Measurements from ENCODE around the gene DZIP1.

DZIP1 gene

GRCh38 chr13:95603887-95604555 is 40.5 kb downstream of the DZIP1 start:
- Histone ChIP-seq H3K27ac (ENCODE audit: low read depth, low read length, severe bottlenecking) (no peak overlapping the region), H3K4me1 (ENCODE audit: control insufficient read depth, insufficient read depth, low read length, poor library complexity, severe bottlenecking) (no peaks in the 10 kb centered on the region), H3K9me3 (ENCODE audit: control insufficient read depth, low read length) (no peaks in the 10 kb centered on the region), H3K4me3 (ENCODE audit: extremely low read depth, insufficient read depth, low read length, poor library complexity, severe bottlenecking) (no peak overlapping the region), H3K36me3 (ENCODE audit: control insufficient read depth, insufficient read depth, low read length) (peaks cover 77% of the 10 kb centered on the region)
- 94 to 97% methylated on average over 8 to 12 of the region's 12 CpGs for WGBS, 2 experiments (ENCODE audit: insufficient coverage in 2 of 2)

GRCh38 chr13:95601906-95602305 is 42.6 kb downstream of the DZIP1 start:
- Histone ChIP-seq H3K36me3 (ENCODE audit: control insufficient read depth, insufficient read depth, low read length) (peaks cover 72% of the 10 kb centered on the region), H3K4me3 (ENCODE audit: extremely low read depth, insufficient read depth, low read length, poor library complexity, severe bottlenecking) (no peak overlapping the region), H3K9me3 (ENCODE audit: control insufficient read depth, low read length) (no peaks in the 10 kb centered on the region), H3K4me1 (ENCODE audit: control insufficient read depth, insufficient read depth, low read length, poor library complexity, severe bottlenecking) (no peaks in the 10 kb centered on the region), H3K27ac (ENCODE audit: low read depth, low read length, severe bottlenecking) (no peak overlapping the region)
- 91 to 97% methylated on average over 6 of the region's 6 CpGs for WGBS, 2 experiments (ENCODE audit: insufficient coverage in 2 of 2)

- 78 to 85% methylated on average over 1 to 2 of the region's 2 CpGs for WGBS, 2 experiments (ENCODE audit: insufficient coverage in 2 of 2)
- Histone ChIP-seq H3K4me3 (ENCODE audit: extremely low read depth, insufficient read depth, low read length, poor library complexity, severe bottlenecking) (no peak overlapping the region), H3K36me3 (ENCODE audit: control insufficient read depth, insufficient read depth, low read length) (peaks cover 70% of the 10 kb centered on the region), H3K9me3 (ENCODE audit: control insufficient read depth, low read length) (no peaks in the 10 kb centered on the region), H3K4me1 (ENCODE audit: control insufficient read depth, insufficient read depth, low read length, poor library complexity, severe bottlenecking) (no peaks in the 10 kb centered on the region), H3K27ac (ENCODE audit: low read depth, low read length, severe bottlenecking) (no peak overlapping the region)
These were observed 43.3 kb downstream of the DZIP1 start for GRCh38 chr13:95601216-95601615.

- Histone ChIP-seq H3K4me3 (ENCODE audit: extremely low read depth, insufficient read depth, low read length, poor library complexity, severe bottlenecking) (no peak overlapping the region), H3K9me3 (ENCODE audit: control insufficient read depth, low read length) (no peaks in the 10 kb centered on the region), H3K27ac (ENCODE audit: low read depth, low read length, severe bottlenecking) (no peak overlapping the region), H3K4me1 (ENCODE audit: control insufficient read depth, insufficient read depth, low read length, poor library complexity, severe bottlenecking) (no peaks in the 10 kb centered on the region), H3K36me3 (ENCODE audit: control insufficient read depth, insufficient read depth, low read length) (peaks cover 41% of the 10 kb centered on the region)
- WGBS, 2 experiments (ENCODE audit: insufficient coverage in 2 of 2): 80 to 100% methylated on average over 1 of the region's 1 CpG
These were observed 47.8 kb downstream of the DZIP1 start for GRCh38 chr13:95596701-95597100.

- peaks cover 48% of the 10 kb centered on the region for H3K36me3 ChIP-seq (ENCODE audit: control insufficient read depth, insufficient read depth, low read length)
- H3K9me3 ChIP-seq (ENCODE audit: control insufficient read depth, low read length): no peaks in the 10 kb centered on the region
- no CpG with 5 or more reads among the region's 1 CpG for WGBS, 2 experiments (ENCODE audit: insufficient coverage in 2 of 2)
- no peak overlapping the region for H3K4me3 ChIP-seq (ENCODE audit: extremely low read depth, insufficient read depth, low read length, poor library complexity, severe bottlenecking)
- H3K27ac ChIP-seq (ENCODE audit: low read depth, low read length, severe bottlenecking): no peak overlapping the region
- no peaks in the 10 kb centered on the region for H3K4me1 ChIP-seq (ENCODE audit: control insufficient read depth, insufficient read depth, low read length, poor library complexity, severe bottlenecking)
These were observed 51.0 kb downstream of the DZIP1 start for GRCh38 chr13:95593462-95593861.

- Histone ChIP-seq H3K4me3 (ENCODE audit: extremely low read depth, insufficient read depth, low read length, poor library complexity, severe bottlenecking) (no peak overlapping the region), H3K9me3 (ENCODE audit: control insufficient read depth, low read length) (no peaks in the 10 kb centered on the region), H3K4me1 (ENCODE audit: control insufficient read depth, insufficient read depth, low read length, poor library complexity, severe bottlenecking) (no peaks in the 10 kb centered on the region), H3K27ac (ENCODE audit: low read depth, low read length, severe bottlenecking) (no peak overlapping the region), H3K36me3 (ENCODE audit: control insufficient read depth, insufficient read depth, low read length) (peaks cover 76% of the 10 kb centered on the region)
- no CpG with 5 or more reads among the region's 2 CpGs for WGBS, 2 experiments (ENCODE audit: insufficient coverage in 2 of 2)
These were observed 55.8 kb downstream of the DZIP1 start for GRCh38 chr13:95588721-95589120.

GRCh38 chr13:95588134-95588533 is 56.4 kb downstream of the DZIP1 start:
- no peak overlapping the region for H3K4me3 ChIP-seq (ENCODE audit: extremely low read depth, insufficient read depth, low read length, poor library complexity, severe bottlenecking)
- peaks cover 81% of the 10 kb centered on the region for H3K36me3 ChIP-seq (ENCODE audit: control insufficient read depth, insufficient read depth, low read length)
- H3K4me1 ChIP-seq (ENCODE audit: control insufficient read depth, insufficient read depth, low read length, poor library complexity, severe bottlenecking): no peaks in the 10 kb centered on the region
- no peaks in the 10 kb centered on the region for H3K9me3 ChIP-seq (ENCODE audit: control insufficient read depth, low read length)
- WGBS, 2 experiments (ENCODE audit: insufficient coverage in 2 of 2): no CpG with 5 or more reads among the region's 3 CpGs
- H3K27ac ChIP-seq (ENCODE audit: low read depth, low read length, severe bottlenecking): no peak overlapping the region

GRCh38 chr13:95585867-95586266 is 58.6 kb downstream of the DZIP1 start:
- Histone ChIP-seq H3K27ac (ENCODE audit: low read depth, low read length, severe bottlenecking) (no peak overlapping the region), H3K36me3 (ENCODE audit: control insufficient read depth, insufficient read depth, low read length) (peaks cover 91% of the 10 kb centered on the region), H3K4me3 (ENCODE audit: extremely low read depth, insufficient read depth, low read length, poor library complexity, severe bottlenecking) (no peak overlapping the region), H3K9me3 (ENCODE audit: control insufficient read depth, low read length) (no peaks in the 10 kb centered on the region), H3K4me1 (ENCODE audit: control insufficient read depth, insufficient read depth, low read length, poor library complexity, severe bottlenecking) (no peaks in the 10 kb centered on the region)
- 100% methylated on average over 1 of the region's 4 CpGs; no CpG with 5 or more reads in 1 of the 2 experiments for WGBS, 2 experiments (ENCODE audit: insufficient coverage in 2 of 2)

GRCh38 chr13:95579303-95579702 is 65.2 kb downstream of the DZIP1 start:
- Histone ChIP-seq H3K27ac (ENCODE audit: low read depth, low read length, severe bottlenecking) (no peak overlapping the region), H3K4me1 (ENCODE audit: control insufficient read depth, insufficient read depth, low read length, poor library complexity, severe bottlenecking) (no peaks in the 10 kb centered on the region), H3K9me3 (ENCODE audit: control insufficient read depth, low read length) (no peaks in the 10 kb centered on the region), H3K4me3 (ENCODE audit: extremely low read depth, insufficient read depth, low read length, poor library complexity, severe bottlenecking) (no peak overlapping the region), H3K36me3 (ENCODE audit: control insufficient read depth, insufficient read depth, low read length) (peaks cover 76% of the 10 kb centered on the region)
- 94 to 96% methylated on average over 3 of the region's 3 CpGs for WGBS, 2 experiments (ENCODE audit: insufficient coverage in 2 of 2)

GRCh38 chr13:95573221-95573620 is 71.3 kb downstream of the DZIP1 start:
- no peak overlapping the region for H3K27ac ChIP-seq (ENCODE audit: low read depth, low read length, severe bottlenecking)
- no peaks in the 10 kb centered on the region for H3K9me3 ChIP-seq (ENCODE audit: control insufficient read depth, low read length)
- WGBS, 2 experiments (ENCODE audit: insufficient coverage in 2 of 2): 100% methylated on average over 1 of the region's 4 CpGs; no CpG with 5 or more reads in 1 of the 2 experiments
- peaks cover 19% of the 10 kb centered on the region for H3K36me3 ChIP-seq (ENCODE audit: control insufficient read depth, insufficient read depth, low read length)
- no peak overlapping the region for H3K4me3 ChIP-seq (ENCODE audit: extremely low read depth, insufficient read depth, low read length, poor library complexity, severe bottlenecking)
- no peaks in the 10 kb centered on the region for H3K4me1 ChIP-seq (ENCODE audit: control insufficient read depth, insufficient read depth, low read length, poor library complexity, severe bottlenecking)

GRCh38 chr13:95571941-95572340 is 72.6 kb downstream of the DZIP1 start:
- Histone ChIP-seq H3K36me3 (ENCODE audit: control insufficient read depth, insufficient read depth, low read length) (peaks cover 10% of the 10 kb centered on the region), H3K9me3 (ENCODE audit: control insufficient read depth, low read length) (no peaks in the 10 kb centered on the region), H3K4me3 (ENCODE audit: extremely low read depth, insufficient read depth, low read length, poor library complexity, severe bottlenecking) (no peak overlapping the region), H3K4me1 (ENCODE audit: control insufficient read depth, insufficient read depth, low read length, poor library complexity, severe bottlenecking) (no peaks in the 10 kb centered on the region), H3K27ac (ENCODE audit: low read depth, low read length, severe bottlenecking) (no peak overlapping the region)
- 63 to 67% methylated on average over 5 to 6 of the region's 6 CpGs for WGBS, 2 experiments (ENCODE audit: insufficient coverage in 2 of 2)

All from mesodermal cell (in vitro differentiated cells).